CD4-positive, alpha-beta T cell treated with Interleukin-10 for 1 hour (primary cell): ENCODE measurements around the gene KRTAP20-1.

Experiments used
- DNase-seq: peaks from one replicate; pipeline ENCODE4 v3.0.0-alpha.2; 2020

KRTAP20-1 gene, protein sequence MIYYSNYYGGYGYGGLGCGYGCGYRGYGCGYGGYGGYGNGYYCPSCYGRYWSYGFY

GRCh38 chr21:30616125-30616524 is at the start of gene KRTAP20-1:
KRTAP20-1 (plus strand) TSS chr21:30616425; CDS start chr21:30616455, 30 bp downstream.
- DNase-seq, result no peak

GRCh38 chr21:30567617-30568016 is 48.6 kb upstream of the KRTAP20-1 start:
- DNase-seq, result no peak

DNA sequence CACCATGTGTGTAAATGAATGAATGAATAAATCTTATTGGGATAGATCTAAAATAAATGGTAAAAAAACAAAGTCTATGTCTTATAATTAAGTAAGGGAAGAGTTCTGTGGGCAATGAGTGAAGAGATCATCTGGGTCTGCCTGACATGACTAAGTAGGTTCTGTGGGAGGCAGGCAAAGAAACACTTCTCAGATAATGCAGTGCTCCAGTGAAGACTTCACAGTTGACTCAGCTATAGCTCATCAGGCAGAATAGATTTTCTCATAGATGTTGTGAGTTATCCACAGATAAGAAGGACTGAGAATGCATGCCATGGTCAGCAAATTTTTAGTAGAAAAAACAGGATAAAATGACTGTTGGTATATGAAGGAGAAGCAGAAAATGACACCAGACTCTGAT is 38.5 kb upstream of the KRTAP20-1 start:
- DNase-seq, result no peak

GRCh38 chr21:30579346-30579745 is 36.9 kb upstream of the KRTAP20-1 start:
- DNase-seq, result no peak

- DNase-seq, result no peak
These were observed 36.1 kb upstream of the KRTAP20-1 start for GRCh38 chr21:30580132-30580531.

GRCh38 chr21:30582870-30583269 is 33.4 kb upstream of the KRTAP20-1 start:
- no peak for DNase-seq

- no peak for DNase-seq
These were observed 25.9 kb upstream of the KRTAP20-1 start, which contains the start of gene KRTAP22-2 for GRCh38 chr21:30590297-30590696. KRTAP22-2 (minus strand) TSS chr21:30590397.

DNA sequence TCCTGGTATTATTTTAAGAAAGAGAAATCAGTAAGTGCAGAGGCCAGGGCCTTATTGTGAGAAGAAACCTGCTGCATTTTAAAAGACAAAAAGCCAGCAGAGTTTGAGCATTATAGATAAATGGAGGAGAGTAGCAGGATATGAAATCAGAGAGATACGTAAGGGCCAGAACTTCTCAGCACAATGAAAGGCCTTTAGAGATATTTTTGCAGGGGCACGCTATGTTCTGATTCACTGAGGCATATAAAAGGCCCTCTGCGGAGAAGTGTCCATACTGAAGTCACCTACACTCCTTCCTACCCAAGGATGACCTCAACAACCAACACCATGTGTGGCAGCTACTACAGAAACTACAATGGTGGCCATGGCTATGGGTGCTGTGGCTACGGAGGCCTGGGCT is 24.1 kb upstream of the KRTAP20-1 start, which contains the start of gene KRTAP6-3:
Gene KRTAP6-3 (plus strand): TSS at position 301 of the 400 bp plus-strand sequence. CDS start 6 bp downstream, at position 307.
- no peak for DNase-seq

DNA sequence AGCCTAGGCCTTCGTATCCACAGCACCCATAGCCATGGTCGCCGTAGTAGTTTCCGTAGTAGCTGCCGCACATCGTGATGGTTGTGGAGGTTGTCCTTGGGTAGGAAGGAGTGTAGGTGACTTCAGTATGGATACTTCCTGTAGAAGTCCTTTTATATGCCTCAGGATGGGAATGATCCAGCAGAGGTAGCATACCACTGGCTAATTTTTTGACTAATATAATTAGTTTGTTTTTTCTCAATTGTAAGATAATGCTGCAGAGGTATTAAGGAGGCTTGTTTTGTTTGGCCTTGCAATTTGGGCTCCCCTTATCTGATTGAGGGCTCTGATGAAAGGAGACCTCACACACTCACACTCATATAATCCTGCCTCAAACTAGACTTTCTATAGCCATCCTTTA is 17.4 kb upstream of the KRTAP20-1 start, which contains the start of gene KRTAP6-2:
Gene KRTAP6-2 (minus strand): TSS at position 101 of the 400 bp plus-strand sequence. CDS start 28 bp downstream, at position 73.
- no peak for DNase-seq

- DNase-seq, result no peak
These were observed 15.4 kb upstream of the KRTAP20-1 start, which contains the start of gene KRTAP22-1 for GRCh38 chr21:30600787-30601186. KRTAP22-1 (plus strand) TSS chr21:30601087.

DNA sequence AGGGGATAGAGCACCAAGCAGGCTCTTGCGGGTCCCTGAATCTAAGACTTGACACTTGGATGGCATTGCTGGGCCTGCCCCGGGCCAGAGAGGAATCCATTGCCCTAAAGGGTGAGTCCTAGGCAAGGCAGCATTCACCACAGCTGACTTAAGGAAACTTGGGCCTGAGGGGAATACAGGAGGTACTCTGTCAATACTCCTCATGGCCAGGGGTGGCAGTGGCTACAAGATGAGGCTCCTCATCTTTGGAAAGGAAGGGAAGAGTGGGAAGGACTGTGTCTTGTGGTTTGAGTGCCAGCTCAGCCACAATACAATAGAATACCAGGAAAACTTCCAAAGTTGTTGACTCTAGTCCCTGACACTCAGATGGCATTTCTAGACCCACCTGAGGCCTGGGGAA is 10.3 kb upstream of the KRTAP20-1 start:
- no peak for DNase-seq

DNA sequence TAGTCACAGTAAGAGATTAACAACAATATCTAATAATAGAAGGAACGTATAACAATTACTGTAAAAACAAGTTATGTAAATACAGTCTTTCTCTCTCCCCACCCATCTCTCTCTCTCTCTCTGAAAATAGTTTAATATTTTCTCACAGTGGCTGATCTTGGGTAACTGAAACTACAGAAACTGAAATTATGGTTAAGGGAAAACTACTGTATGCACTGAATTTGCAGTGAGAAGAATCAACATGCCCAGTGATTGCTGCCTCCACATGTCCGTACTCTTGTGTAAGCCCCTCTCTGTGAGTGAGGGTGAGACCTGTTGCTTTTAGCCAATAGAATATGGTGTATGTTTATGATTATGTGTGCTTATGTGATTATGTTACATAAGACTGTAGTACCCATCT is 4.1 kb upstream of the KRTAP20-1 start:
- no peak for DNase-seq

- no peak for DNase-seq
These were observed 2.4 kb upstream of the KRTAP20-1 start, which contains the start of gene KRTAP6-1 for GRCh38 chr21:30613836-30614235. KRTAP6-1 (minus strand) TSS chr21:30613930; CDS start chr21:30613904, 26 bp downstream.

GRCh38 chr21:30615199-30615598 is 1.0 kb upstream of the KRTAP20-1 start:
- DNase-seq, result no peak

DNA sequence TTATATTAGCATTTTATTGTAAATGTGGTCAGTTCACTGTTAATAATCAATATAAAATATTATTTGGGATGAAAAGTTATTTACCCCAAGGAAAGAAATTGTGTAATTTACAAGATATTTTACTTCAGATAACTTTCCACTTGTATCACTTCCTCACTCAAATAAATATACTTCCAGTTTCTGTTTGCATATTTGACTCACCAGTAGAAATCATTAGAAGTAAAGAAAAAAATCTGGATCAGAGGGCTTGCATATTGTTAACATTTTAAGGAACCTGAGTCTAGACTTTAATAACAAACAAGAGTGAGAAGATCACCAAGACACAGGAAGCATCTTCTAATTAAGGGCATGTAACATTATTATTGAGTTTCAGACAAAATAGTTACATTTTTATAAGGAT is 3.9 kb downstream of the KRTAP20-1 start:
- DNase-seq, result no peak

- no peak for DNase-seq
These were observed 4.3 kb downstream of the KRTAP20-1 start, which contains the start of gene KRTAP20-4 for GRCh38 chr21:30620522-30620921. KRTAP20-4 (plus strand) TSS chr21:30620627.

DNA sequence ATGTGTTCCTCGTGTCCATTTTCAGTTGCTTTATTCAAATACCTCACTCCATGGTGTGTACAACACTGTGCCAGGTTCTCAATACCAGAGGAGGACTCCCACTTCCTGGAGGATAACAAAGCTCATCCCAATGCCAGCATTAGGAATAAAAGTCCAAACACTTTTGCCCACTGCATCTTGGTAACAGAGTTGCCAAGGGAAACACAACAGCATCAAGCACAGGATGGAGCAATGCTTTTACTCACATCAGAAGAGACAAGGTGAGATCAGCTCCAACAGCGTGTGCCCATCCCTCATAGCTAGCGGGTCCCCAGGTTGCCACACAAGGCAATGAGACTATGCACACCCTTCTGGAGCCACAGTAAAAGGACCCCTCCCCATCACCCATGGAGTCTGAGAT is 7.1 kb downstream of the KRTAP20-1 start:
- DNase-seq, result no peak

- no peak for DNase-seq
These were observed 9.4 kb downstream of the KRTAP20-1 start for GRCh38 chr21:30625449-30626165.

GRCh38 chr21:30628109-30628508 is 11.9 kb downstream of the KRTAP20-1 start:
- no peak for DNase-seq

GRCh38 chr21:30629200-30629599 is 13.0 kb downstream of the KRTAP20-1 start:
- no peak for DNase-seq

GRCh38 chr21:30634906-30635305 is 18.7 kb downstream of the KRTAP20-1 start, which contains the start of gene KRTAP20-2:
KRTAP20-2 (plus strand) TSS chr21:30635206; CDS start chr21:30635264, 58 bp downstream.
- DNase-seq, result no peak

- no peak for DNase-seq
These were observed 22.5 kb downstream of the KRTAP20-1 start for GRCh38 chr21:30638686-30639085.

GRCh38 chr21:30642564-30642963 is 26.3 kb downstream of the KRTAP20-1 start, which contains the start of gene KRTAP20-3:
KRTAP20-3 (plus strand) TSS chr21:30642864.
- no peak for DNase-seq

- no peak for DNase-seq
These were observed 30.7 kb downstream of the KRTAP20-1 start for GRCh38 chr21:30646904-30647414.
